RWPE1 (cell line): ENCODE data around the gene KRT78.

Source experiments
- CTCF ChIA-PET: fragments of 350-600 bp; sonication (Branson Sonifier 250); formaldehyde crosslinking; extraction: SDS; loops from one replicate; lab custom pipeline; 2021; lab: Yijun Ruan, JAX
- POLR2A ChIA-PET: fragments of 400-600 bp; formaldehyde crosslinking; extraction: SDS; loops from one replicate; lab custom pipeline; 2020; ENCODE audit warnings: antibody characterized with exemption; ENCODE audit not compliant: low non-redundant PET; lab: Yijun Ruan, JAX
- DNase-seq: peaks from one replicate; pipeline ENCODE4 v3.0.0; 2012; ENCODE audit warnings: low spot score
- H3K27ac ChIP-seq: fragments of 450-650 bp; 2 replicates; pipeline ENCODE4 v1.5.1; 2017
- TF ChIP-seq, protein P1 (sequence below): fragments of 450-650 bp; conservative IDR thresholded peaks from 2 replicates; pipeline ENCODE4 v1.5.1; 2017; ENCODE audit warnings: low read depth, mild to moderate bottlenecking

KRT78 gene

DNA sequence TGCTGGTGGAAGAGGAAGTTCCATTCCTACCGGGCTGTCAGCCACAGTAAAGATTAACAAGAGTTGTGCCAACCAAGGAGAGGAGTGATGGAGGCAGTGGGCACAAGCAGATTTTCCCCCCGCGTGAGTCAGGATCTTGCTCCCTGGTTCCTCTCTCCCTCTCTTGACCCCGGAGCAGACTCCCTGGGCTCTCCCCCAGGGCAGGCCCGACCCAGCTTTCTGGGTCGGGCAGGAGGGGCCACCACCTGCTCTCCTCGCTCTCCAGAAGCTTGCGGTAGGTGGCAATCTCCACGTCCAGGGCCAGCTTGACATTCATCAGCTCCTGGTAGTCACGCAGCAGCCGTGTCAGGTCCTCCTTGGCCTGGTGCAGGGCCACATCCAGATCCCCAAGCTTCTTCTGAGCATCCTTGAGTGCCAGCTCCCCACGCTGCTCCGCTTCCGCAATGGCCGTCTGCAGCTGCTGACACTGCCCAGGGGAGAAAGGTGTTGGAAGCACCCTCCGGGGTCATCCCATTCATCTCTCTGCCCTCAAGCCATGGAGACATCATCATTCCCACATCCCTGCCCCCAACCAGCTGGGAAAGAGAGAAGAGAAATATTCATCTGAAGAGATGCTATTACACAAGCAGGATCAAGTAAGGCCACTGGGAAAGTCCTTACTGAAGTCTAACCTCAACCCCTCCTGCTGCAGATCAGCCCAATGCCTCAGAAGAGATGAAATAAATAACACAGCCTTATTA is 25.9 kb downstream of the KRT78 start:
- DNase-seq: no peak
- ChIA-PET CTCF (interaction anchor here (0.6 to 0.7 kb wide), 2 partner anchors 240 to 311 kb away, joined by 3 read pairs; no protein-coding TSS in a partner anchor), POLR2A (no interaction called here)
- H3K27ac ChIP-seq: peak overlapping the region; percentile 16; the same call in 1 of the 2 replicates
- TF ChIP-seq, protein P1, sequence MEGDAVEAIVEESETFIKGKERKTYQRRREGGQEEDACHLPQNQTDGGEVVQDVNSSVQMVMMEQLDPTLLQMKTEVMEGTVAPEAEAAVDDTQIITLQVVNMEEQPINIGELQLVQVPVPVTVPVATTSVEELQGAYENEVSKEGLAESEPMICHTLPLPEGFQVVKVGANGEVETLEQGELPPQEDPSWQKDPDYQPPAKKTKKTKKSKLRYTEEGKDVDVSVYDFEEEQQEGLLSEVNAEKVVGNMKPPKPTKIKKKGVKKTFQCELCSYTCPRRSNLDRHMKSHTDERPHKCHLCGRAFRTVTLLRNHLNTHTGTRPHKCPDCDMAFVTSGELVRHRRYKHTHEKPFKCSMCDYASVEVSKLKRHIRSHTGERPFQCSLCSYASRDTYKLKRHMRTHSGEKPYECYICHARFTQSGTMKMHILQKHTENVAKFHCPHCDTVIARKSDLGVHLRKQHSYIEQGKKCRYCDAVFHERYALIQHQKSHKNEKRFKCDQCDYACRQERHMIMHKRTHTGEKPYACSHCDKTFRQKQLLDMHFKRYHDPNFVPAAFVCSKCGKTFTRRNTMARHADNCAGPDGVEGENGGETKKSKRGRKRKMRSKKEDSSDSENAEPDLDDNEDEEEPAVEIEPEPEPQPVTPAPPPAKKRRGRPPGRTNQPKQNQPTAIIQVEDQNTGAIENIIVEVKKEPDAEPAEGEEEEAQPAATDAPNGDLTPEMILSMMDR: no peak

DNA sequence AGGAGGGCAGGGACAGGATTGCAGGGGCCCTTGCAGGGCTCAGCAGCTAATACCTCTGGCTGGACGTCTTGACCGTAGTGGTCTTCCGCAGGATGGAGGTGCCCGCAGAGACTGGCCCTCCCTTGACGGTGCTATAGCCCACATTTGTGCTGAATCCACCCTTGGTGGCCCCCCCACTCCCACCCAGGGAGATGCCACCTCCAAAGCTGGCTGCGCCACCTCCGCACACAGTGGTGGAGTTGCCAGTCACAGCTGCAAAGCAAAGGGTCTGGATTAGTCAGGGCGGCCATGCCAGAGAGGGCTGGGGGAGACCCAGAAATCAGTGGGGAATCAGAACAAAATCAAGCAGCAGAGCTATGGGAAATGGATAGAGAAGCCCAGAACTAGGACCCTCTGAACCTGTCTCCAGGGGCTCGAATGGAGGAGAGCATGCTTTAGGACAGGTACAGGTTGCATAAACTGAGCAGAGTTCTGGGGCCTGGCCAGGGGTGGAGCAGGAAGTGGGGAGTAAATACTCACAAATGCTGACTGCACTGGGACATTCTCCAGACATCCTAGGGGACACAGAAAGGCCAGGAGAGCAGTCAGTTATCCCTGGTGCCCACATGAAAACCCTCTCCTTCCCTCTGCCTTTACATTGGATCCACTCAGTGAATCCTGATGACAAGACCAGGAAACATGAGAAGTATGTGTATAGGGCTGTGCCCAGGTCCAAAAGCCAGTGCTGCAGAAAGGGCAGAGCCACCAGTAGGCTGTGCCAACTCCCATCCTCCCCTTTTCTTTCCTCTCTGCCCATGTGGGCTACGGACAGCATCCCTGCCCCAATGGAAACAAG is 26.8 kb downstream of the KRT78 start:
- POLR2A ChIA-PET: no interaction called here
- H3K27ac ChIP-seq: peak overlapping the region; percentile 16; the same call in 1 of the 2 replicates
- CTCF ChIA-PET: interaction anchor here (0.7 kb wide), 1 partner anchor 240 kb away, joined by 3 read pairs; no protein-coding TSS in a partner anchor
- DNase-seq: peak; percentile 24
- TF ChIP-seq, protein P1: no peak

DNA sequence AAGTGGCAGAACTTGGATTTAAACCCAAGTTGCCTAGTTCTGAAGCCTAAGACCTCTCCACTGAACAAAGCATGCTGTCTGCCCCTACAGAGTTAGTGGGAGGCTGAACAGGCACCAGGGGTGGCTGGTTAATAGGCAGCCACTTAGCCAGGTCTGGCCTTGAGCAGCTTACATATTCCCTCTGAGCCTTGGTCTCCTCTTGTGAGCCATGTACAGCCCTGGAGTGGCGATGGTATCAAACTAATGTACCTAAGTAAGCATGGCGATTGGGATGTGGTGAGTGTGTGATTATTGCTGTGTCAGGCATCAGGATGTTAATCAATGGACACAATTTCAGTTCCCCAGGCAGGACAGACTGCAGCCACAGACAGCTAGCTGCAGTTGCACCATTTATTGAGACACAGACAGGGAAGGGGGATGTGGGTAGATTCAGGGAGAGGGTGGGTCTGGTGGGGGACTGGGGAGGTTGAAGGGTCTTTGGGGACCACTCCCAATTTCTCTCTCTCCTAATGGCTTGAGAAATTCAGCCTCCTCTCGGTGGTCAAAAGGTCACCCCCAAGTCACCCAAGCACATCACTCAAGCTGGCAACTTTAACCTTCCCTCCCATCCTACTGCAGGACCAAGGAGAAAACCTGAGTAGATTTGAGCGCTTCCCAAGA is 27.6 kb downstream of the KRT78 start:
- H3K27ac ChIP-seq: no peak overlapping the region
- POLR2A ChIA-PET: no interaction called here
- DNase-seq: no peak
- CTCF ChIA-PET: no interaction called here
- TF ChIP-seq, protein P1: no peak

DNA sequence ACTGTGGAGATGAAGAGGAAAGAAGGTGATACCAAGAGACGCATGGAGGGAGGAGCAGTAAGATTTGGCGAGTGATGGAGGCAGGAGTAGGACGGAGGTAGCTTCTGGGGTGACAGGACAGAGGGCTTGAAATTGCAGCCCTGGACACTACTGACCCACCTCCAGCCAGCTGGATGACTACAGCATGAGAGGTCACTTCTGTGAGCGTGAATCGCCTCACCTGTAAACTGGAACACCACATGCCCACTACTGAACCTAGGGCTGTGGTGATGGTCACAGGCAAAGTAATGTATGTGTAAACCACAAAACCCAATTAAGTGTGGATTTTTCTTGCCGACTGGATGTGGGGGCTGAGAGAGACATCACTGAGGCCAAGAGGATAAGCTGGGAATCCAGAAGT is 28.3 kb downstream of the KRT78 start:
- CTCF ChIA-PET: interaction anchor here (1.2 kb wide), 1 partner anchor 34 kb away, joined by 6 read pairs; no protein-coding TSS in a partner anchor
- POLR2A ChIA-PET: no interaction called here
- TF ChIP-seq, protein P1: no peak
- H3K27ac ChIP-seq: no peak overlapping the region
- DNase-seq: no peak

DNA sequence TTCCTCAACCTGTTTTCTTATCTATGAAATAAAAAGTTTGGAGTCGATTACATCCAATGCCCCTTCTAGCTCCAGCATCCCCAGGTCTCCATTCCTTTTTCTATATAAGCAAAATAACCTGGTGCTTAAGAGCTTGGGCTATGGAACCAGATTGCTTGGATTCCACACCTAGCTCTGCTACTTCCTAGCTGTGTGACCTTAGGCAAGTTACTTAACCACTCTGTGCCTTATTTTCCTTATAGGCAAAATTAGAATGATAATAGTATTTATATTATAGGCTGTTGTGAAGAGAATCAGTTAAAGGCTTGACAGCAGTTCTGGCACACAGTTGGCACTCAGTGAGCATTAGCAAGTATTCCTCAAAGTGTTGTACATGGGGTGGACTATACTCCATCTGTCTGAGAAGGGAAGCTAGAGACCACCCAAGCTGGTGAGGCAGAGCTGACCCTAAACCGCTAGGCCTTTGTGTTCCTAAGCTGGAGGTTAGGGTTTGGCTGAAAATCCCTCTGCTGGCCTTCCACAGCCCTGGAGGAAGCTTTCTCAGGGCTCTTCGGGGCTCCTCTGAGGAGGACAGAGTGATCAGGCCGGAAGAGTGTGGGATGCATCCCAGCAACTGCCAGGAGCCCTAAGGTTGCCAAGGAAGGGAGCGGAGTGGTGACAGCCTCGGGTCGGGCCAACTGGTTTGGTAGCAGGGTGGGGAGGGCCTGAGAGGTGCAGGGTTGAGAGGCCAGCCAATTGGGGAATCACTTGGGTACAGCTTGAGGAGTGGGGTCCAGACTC is 28.9 kb downstream of the KRT78 start:
- TF ChIP-seq, protein P1: no peak
- ChIA-PET POLR2A (no interaction called here), CTCF (interaction anchor here (1.2 kb wide), 1 partner anchor 34 kb away, joined by 6 read pairs; no protein-coding TSS in a partner anchor)
- H3K27ac ChIP-seq: no peak overlapping the region
- no peak for DNase-seq
